ENCODE data around the gene GRID2. TPM values are rescaled to one million over a fixed set of nuclear protein-coding genes. Genes with fewer than 3 reads are reported as not detected.

Gene GRID2
- total and polyA plus RNA-seq, 2 of the 13 experiments (the other 11 are each of a cell fraction or from before 2014, with no cell fraction given) = not detected

DNA sequence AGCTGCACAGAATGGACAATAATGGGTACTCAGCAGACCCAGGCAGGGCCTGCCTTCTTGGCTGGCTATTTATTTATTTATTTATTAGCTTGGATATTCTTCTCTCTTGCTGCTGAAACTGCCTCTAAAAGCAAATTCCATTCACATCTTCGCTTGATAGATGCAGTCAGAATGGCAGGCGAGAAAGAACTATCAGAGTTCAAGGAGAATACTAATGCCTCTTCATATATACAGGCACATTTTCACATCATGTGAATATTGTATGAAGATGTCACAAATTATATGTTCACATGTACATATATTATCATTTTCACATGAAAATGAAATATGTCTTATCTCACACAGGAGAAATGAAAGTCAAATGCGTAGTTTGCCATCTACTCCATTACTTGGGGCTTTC is 1045.1 kb downstream of the GRID2 start:
- Histone ChIP-seq H3K9me3 (ENCODE audit: low read length) (no peaks in the 10 kb centered on the region), H3K36me3 (replicated peaks in 1 of 2; ENCODE audit: control insufficient read depth in 1 of 2, insufficient read depth in 2 of 2, low read length in 2 of 2) (no peaks in the 10 kb centered on the region), H3K9ac (ENCODE audit: insufficient read depth, low read depth, low read length) (no peak overlapping the region), H4K20me1 (ENCODE audit: insufficient read depth, low read length) (no peaks in the 10 kb centered on the region), H3K27me3 (ENCODE audit: control insufficient read depth in 1 of 2, insufficient read depth in 2 of 2, low read length in 2 of 2) (no peaks in the 10 kb centered on the region), H2AFZ (ENCODE audit: low read length) (no peak overlapping the region), H3K79me2 (ENCODE audit: insufficient read depth, low read length) (no peaks in the 10 kb centered on the region), H3K27ac (ENCODE audit: extremely low read length, insufficient read depth, low read length) (no peak overlapping the region), H3K4me1 (ENCODE audit: insufficient read depth, low read length) (no peaks in the 10 kb centered on the region), H3K4me3 (replicated peaks in 1 of 3; ENCODE audit: insufficient read depth in 1 of 3, low read depth in 2 of 3, low read length in 3 of 3) (no peak overlapping the region), H3K4me2 (ENCODE audit: low read depth, low read length) (no peak overlapping the region)
- DNase-seq (ENCODE audit: low spot score) (no peak), ATAC-seq (no peak), FAIRE-seq (no peak)
- in situ Hi-C loops (cut with HindIII; ENCODE audit: extremely low pct_ligation_motif_present, low pct_unique_long_range_greater_than_20kb) = no loop called here
- 6% methylated on average over 3 of the region's 3 CpGs for WGBS (ENCODE audit: low lambda C conversion rate)
- intact Hi-C loops (cut with micrococcal nuclease; ENCODE audit: unreplicated experiment) = no loop called here
- no TSS peak for BruUV-seq (replicated peaks)
- no peak for TF ChIP-seq PHF8 (CRISPR knock-in tag; IDR thresholded peaks at IDR 0.05)
- TF ChIP-seq NCOA1 (CRISPR knock-in tag; IDR thresholded peaks at IDR 0.05) = no peak
- no peak for TF ChIP-seq MXD4 (CRISPR knock-in tag; IDR thresholded peaks at IDR 0.05)
- TF ChIP-seq IKZF1 (IDR thresholded peaks at IDR 0.05) = no peak
- no peak for TF ChIP-seq NR3C1 (CRISPR knock-in tag; IDR thresholded peaks at IDR 0.05)
- no peak for TF ChIP-seq CBX2 (IDR thresholded peaks at IDR 0.05; ENCODE audit: low read depth, low read length)
- TF ChIP-seq CBX2 (CRISPR knock-in tag; IDR thresholded peaks at IDR 0.05; ENCODE audit: low read depth) = no peak
- TF ChIP-seq, protein P1, sequence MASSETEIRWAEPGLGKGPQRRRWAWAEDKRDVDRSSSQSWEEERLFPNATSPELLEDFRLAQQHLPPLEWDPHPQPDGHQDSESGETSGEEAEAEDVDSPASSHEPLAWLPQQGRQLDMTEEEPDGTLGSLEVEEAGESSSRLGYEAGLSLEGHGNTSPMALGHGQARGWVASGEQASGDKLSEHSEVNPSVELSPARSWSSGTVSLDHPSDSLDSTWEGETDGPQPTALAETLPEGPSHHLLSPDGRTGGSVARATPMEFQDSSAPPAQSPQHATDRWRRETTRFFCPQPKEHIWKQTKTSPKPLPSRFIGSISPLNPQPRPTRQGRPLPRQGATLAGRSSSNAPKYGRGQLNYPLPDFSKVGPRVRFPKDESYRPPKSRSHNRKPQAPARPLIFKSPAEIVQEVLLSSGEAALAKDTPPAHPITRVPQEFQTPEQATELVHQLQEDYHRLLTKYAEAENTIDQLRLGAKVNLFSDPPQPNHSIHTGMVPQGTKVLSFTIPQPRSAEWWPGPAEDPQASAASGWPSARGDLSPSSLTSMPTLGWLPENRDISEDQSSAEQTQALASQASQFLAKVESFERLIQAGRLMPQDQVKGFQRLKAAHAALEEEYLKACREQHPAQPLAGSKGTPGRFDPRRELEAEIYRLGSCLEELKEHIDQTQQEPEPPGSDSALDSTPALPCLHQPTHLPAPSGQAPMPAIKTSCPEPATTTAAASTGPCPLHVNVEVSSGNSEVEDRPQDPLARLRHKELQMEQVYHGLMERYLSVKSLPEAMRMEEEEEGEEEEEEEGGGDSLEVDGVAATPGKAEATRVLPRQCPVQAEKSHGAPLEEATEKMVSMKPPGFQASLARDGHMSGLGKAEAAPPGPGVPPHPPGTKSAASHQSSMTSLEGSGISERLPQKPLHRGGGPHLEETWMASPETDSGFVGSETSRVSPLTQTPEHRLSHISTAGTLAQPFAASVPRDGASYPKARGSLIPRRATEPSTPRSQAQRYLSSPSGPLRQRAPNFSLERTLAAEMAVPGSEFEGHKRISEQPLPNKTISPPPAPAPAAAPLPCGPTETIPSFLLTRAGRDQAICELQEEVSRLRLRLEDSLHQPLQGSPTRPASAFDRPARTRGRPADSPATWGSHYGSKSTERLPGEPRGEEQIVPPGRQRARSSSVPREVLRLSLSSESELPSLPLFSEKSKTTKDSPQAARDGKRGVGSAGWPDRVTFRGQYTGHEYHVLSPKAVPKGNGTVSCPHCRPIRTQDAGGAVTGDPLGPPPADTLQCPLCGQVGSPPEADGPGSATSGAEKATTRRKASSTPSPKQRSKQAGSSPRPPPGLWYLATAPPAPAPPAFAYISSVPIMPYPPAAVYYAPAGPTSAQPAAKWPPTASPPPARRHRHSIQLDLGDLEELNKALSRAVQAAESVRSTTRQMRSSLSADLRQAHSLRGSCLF (CRISPR knock-in tag; IDR thresholded peaks at IDR 0.05; ENCODE audit: borderline replicate concordance) = no peak
- TF ChIP-seq PAX8 (CRISPR knock-in tag; IDR thresholded peaks at IDR 0.05; ENCODE audit: borderline replicate concordance) = no peak
- TF ChIP-seq SMAD3 (CRISPR knock-in tag; IDR thresholded peaks at IDR 0.05) = no peak
- TF ChIP-seq, protein P2, sequence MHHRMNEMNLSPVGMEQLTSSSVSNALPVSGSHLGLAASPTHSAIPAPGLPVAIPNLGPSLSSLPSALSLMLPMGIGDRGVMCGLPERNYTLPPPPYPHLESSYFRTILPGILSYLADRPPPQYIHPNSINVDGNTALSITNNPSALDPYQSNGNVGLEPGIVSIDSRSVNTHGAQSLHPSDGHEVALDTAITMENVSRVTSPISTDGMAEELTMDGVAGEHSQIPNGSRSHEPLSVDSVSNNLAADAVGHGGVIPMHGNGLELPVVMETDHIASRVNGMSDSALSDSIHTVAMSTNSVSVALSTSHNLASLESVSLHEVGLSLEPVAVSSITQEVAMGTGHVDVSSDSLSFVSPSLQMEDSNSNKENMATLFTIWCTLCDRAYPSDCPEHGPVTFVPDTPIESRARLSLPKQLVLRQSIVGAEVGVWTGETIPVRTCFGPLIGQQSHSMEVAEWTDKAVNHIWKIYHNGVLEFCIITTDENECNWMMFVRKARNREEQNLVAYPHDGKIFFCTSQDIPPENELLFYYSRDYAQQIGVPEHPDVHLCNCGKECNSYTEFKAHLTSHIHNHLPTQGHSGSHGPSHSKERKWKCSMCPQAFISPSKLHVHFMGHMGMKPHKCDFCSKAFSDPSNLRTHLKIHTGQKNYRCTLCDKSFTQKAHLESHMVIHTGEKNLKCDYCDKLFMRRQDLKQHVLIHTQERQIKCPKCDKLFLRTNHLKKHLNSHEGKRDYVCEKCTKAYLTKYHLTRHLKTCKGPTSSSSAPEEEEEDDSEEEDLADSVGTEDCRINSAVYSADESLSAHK (CRISPR knock-in tag; IDR thresholded peaks at IDR 0.05; ENCODE audit: borderline replicate concordance) = no peak
- TF ChIP-seq TBL1XR1 (IDR thresholded peaks at IDR 0.05; ENCODE audit: borderline replicate concordance, low read length, partially characterized antibody) = no peak
- no peak for TF ChIP-seq SALL2 (CRISPR knock-in tag; IDR thresholded peaks at IDR 0.05)
- TF ChIP-seq, protein P3, sequence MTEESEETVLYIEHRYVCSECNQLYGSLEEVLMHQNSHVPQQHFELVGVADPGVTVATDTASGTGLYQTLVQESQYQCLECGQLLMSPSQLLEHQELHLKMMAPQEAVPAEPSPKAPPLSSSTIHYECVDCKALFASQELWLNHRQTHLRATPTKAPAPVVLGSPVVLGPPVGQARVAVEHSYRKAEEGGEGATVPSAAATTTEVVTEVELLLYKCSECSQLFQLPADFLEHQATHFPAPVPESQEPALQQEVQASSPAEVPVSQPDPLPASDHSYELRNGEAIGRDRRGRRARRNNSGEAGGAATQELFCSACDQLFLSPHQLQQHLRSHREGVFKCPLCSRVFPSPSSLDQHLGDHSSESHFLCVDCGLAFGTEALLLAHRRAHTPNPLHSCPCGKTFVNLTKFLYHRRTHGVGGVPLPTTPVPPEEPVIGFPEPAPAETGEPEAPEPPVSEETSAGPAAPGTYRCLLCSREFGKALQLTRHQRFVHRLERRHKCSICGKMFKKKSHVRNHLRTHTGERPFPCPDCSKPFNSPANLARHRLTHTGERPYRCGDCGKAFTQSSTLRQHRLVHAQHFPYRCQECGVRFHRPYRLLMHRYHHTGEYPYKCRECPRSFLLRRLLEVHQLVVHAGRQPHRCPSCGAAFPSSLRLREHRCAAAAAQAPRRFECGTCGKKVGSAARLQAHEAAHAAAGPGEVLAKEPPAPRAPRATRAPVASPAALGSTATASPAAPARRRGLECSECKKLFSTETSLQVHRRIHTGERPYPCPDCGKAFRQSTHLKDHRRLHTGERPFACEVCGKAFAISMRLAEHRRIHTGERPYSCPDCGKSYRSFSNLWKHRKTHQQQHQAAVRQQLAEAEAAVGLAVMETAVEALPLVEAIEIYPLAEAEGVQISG (CRISPR knock-in tag; IDR thresholded peaks at IDR 0.05) = no peak
- CTCF ChIA-PET (ENCODE audit: low intra/inter-chr PET ratio, low total read pairs) = no interaction called here
- POLR2A ChIA-PET = no interaction called here

Data from HepG2 (cell line).